GM12872 (cell line): ENCODE results near the gene PPIL1.
A peak's percentile ranks its signal among the peaks of the same experiment; 100 is the strongest.

Experiments used
- CTCF ChIP-seq: IDR thresholded peaks from 3 replicates; pipeline ENCODE4 v1.5.1; 2011; ENCODE audit warnings: low read depth, mild to moderate bottlenecking, low read length, moderate library complexity; ENCODE audit not compliant: insufficient read depth

The PPIL1 gene

GRCh38 chr6:36836111-36837021, 38.2 kb downstream of the PPIL1 start:
- peak; percentile 35 for TF ChIP-seq CTCF

GRCh38 chr6:36834576-36835341, 39.8 kb downstream of the PPIL1 start:
- TF ChIP-seq CTCF = no peak

DNA sequence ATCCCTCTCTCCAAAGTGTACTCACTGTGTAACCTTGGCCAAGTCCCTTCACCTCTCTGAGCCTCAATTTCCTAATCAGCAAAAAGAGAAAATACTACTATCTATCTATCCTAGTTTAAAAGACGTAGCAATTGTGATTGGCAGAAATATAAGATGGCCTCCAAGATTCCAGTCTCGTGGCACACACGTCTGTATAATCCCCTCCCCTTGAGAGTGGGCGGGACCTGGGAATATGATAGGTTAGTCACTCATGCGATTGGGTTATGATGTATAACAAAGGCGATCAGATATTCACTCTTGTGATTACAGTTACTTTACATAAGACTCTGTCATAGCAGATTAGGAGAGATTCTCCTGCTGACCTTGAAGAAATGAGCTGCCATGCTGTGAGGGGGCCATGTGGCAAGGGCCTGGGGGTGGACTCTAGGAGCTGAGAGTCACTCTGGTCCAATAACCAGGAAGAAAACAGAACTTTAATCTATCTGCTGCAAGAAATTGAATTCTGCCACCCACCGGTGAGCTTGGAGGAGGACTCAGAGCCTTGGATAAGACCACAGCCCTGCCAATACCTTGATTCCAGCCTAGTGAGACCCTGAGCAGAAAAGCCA, 41.3 kb downstream of the PPIL1 start:
- TF ChIP-seq CTCF = no peak

DNA sequence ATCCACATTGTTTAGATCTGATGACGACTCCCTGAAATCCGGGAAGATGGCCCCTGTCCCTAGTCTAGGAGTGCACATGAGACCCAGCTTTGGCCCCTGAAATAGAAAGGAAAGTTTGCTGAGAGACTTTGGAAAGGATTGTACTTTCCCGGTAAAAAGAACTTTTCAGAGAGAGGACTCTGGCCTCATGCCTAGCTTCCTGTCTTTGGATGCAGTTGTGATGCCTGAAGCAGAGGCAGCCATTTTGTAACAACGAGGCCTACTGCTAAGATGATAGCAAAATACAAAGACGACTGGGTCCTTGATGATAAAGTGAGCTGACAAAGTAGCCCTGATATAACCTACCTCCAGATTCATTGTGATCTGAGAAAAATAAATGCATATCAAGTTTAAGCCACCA, 42.3 kb downstream of the PPIL1 start:
- TF ChIP-seq CTCF = no peak

- TF ChIP-seq CTCF = no peak
Observed at GRCh38 chr6:36830577-36830976, 44.0 kb downstream of the PPIL1 start.

DNA sequence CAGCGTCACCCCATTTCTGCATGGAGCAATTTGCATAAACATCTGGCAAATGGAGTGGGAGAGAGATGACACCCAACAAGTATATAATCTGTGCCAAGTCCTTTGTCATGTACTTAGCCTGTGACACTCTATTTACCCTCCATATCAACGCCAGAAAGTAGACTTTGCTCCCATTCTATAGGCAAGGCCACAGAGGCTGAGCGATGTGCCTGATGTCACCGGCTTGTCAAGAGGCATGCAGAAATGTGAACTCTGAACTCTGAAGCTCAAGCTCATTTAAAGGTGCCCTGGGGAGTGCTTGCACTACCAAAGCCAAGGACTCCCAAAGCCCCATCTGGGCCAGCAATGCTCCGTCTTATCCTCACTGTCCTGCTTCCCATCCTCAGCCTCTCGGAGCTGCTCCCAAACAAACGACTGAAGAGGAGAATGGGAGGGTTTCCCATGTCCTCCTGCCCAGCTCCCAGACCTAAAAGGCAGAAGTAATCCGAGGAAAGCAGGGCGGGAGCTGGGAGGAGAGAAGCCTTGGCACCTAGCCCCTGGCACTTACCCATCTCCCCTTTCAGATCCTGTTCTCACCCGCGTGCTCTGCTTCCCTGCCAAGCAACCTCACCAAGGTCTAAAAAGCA, 44.6 kb downstream of the PPIL1 start:
- no peak for TF ChIP-seq CTCF
